ENCODE results near the gene SPATA2L.
A peak's percentile ranks its signal among the peaks of the same experiment; 100 is the strongest.

DNA sequence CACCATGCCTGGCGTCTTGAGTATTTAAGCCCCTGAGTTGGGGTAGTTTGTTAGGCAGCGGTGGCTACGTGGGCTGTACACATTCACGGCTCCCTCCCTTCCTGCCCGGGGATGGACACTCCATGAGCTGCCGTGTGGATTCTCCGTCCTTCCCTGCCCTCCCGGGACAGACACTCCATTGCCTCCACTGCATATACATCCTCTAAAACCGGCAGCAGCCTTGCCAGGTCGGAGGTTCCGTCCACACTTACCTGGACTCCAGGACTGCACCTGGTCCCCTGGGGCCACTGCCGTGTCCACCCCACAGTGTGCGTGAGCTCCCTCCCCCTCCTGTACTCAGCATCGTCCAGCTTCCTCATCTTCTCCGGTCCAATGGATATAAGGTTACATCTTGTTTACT, 3.5 kb upstream of the SPATA2L start:
- TF ChIP-seq POLR2AphosphoS5 (IDR thresholded peaks at IDR 0.05) (peak in 1 of 3 donors; percentile 37), CTCF (IDR thresholded peaks at IDR 0.05 in 8 of 11, conservative IDR thresholded peaks at IDR 0.05 in 3 of 11) (no peak), POLR2A (IDR thresholded peaks at IDR 0.05) (no peak)
